GM21390 (cell line): Measurements from ENCODE around the gene BPGM.

Source experiments
- ATAC-seq: cut with Tn5 transposase; IDR thresholded peaks from one replicate; pipeline ENCODE4 v1.9.1; 2021; ENCODE audit not compliant: unreplicated experiment

Gene BPGM

GRCh38 chr7:134695321-134695860, 48.7 kb downstream of the BPGM start:
- ATAC-seq: no peak

DNA sequence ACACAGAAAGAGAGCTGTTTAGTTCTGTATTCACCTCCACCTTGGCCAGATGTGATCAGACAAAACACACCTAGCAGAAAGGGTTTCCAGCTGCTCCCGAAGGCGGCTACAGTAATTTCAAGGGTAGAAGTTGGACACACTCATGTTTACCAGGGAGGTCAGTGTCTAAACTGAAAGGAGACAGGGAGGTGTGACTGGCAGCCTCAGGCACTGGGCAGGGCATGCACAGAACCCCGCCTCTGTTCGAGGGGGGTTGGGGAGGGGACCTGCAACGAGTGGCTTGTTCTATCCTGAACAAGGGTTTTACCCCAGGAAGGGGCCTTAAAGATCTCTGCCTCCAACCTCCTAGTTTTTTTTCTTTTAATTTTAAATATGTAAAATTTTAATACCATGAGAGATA, 49.6 kb downstream of the BPGM start:
- no peak for ATAC-seq

GRCh38 chr7:134697205-134697886, 50.7 kb downstream of the BPGM start:
- no peak for ATAC-seq

DNA sequence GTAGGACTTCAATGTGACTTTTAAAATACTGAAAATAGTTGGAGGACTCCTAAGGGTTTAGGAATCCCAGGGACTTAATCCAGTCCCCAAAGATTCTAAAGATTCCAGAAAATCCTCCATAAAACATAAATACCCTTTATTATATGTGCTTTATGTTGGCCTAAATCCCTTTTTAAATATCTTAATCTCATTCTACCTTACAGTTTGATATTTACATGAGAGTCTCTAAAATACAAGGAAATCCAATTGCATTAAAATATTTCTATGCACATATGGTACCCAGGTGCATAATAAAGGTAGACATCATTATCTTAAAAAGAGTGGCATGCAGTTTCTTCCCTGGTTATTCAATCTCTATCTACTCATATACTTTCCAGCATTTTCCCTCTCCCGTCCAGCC, 51.8 kb downstream of the BPGM start:
- no peak for ATAC-seq

- ATAC-seq: no peak
Measured at GRCh38 chr7:134699021-134699818, 52.6 kb downstream of the BPGM start.

DNA sequence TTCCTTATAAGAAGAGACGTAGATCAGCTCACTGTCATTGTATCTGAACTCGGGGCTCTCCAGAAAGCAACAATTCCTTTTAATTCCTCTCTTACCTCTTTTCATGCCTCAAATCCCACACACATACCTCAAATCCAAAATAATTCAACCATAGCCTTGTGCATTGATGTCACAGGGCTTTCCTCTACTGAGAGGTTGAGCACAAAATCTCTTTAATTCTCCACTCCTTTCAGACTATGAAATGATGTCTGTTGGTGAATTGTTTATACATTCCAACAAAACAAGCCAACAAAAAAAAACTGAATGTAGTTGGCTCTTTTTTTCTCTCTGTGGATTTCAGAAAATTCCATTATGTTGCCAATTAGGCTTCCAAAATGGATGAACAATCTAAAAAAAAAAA, 53.2 kb downstream of the BPGM start:
- ATAC-seq: no peak

GRCh38 chr7:134701272-134701671, 54.6 kb downstream of the BPGM start:
- no peak for ATAC-seq

DNA sequence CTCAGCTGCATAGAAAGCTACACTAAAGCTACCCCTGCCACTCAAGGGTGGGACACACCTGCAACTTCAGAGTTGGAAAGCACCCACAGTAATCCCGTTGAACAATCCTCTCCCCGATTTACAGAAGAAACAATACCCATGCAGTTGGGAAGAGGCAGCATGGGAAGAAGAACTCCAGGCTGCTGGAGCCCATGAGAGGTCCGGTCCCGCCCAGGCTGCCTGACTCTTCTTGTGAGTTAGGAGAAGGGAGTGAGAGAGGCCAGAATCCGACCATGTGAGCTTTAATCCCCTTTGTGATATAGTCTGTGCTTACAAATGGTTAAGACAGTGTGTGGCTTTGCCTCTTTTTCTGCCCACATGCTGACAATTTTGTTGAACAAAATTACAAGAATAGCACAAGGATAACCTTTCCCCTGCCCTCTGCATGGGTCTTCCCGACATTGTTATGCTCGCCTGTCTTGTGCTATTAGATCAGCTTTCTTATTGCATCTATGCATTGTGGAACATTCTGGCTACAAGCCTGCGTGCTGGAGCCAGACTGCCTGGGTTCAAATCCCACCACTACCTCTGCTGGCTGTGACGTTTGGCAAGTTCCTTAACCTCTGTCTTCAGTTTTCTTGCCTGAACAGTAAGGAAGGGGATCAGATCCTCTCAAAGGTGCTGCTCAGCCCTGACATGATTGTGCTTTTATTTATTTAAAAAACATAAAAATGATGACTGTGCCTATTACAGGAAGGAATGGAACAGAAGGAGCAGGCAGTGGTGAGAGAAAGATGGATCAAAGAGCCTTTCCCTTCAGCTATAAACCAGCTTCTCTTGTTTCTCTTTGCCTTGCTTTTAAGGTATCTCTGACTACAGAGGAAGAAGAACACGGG, 56.0 kb downstream of the BPGM start:
- no peak for ATAC-seq

- ATAC-seq: no peak
Measured at GRCh38 chr7:134703241-134703594, 56.6 kb downstream of the BPGM start.

GRCh38 chr7:134703782-134704181, 57.1 kb downstream of the BPGM start:
- ATAC-seq: no peak

DNA sequence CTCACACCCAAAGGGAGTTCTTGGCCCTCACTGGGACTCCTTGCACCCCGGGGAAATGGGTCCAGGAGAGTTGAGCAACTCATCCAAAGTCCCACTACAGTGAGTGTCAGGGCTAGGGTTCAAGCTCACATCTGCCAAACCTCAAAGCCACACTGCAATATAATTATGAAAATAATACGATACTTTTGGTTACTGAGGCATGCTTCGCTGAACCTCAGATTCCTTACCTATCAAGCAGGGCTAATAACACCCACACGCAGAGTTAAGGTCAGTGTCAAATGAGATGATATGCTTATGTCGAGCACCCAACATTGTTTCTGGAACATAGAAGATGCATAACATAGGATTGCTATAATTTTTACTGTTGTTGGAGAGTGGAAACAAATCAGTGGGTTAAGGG, 58.2 kb downstream of the BPGM start:
- ATAC-seq: no peak

- ATAC-seq: no peak
Measured at GRCh38 chr7:134705716-134706115, 59.1 kb downstream of the BPGM start.

- no peak for ATAC-seq
Measured at GRCh38 chr7:134706468-134706867, 59.8 kb downstream of the BPGM start.

- no peak for ATAC-seq
Measured at GRCh38 chr7:134707663-134708378, 61.2 kb downstream of the BPGM start.

GRCh38 chr7:134708692-134709091, 62.0 kb downstream of the BPGM start:
- no peak for ATAC-seq

DNA sequence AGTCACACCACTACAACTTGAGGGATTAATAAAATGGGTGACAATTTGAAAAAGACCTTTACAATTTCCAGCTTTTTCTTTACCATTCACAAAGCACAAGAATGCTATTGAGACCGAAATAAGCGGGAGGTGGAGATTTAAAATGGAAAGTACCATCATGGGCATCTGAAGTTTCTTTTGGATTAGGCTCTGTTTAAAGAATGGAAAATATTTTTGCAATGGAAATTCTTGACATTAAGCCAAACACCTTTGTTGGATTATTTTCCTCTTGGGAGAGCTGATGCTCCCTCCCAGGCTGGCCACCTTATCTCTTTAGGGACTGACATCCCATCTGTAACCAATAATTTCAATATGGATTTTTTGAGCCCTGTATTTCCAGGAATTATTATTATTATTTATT, 62.5 kb downstream of the BPGM start:
- ATAC-seq: no peak

DNA sequence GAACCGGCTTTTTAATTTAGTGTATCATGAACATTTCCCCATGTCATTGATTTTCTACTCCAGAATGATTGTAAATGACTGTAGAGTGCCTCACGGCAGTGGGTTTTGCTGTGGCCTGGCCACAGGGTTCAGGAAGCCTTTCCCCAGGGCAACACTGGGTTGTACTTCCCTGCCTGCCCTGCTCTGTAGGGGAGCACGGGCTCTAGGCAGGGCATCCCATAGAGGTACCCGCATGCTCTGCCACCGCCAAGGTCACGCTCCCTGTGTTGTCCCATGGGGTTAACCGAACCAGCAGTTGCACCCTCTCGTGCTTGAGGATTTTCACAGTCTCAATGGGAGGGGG, 63.8 kb downstream of the BPGM start:
- no peak for ATAC-seq

GRCh38 chr7:134710854-134711624, 64.4 kb downstream of the BPGM start:
- no peak for ATAC-seq

GRCh38 chr7:134712196-134712595, 65.5 kb downstream of the BPGM start:
- no peak for ATAC-seq
